Tibial nerve (tissue), 3 donors: ENCODE data around the gene RPS19.

ENCODE experiments used
- POLR2A ChIP-seq, 2 donors: fragments of 450-650 bp; IDR thresholded peaks; one replicate each; pipeline ENCODE4 v1.6.1; 2017; ENCODE audit warnings: antibody characterized with exemption in 2 of 2, mild to moderate bottlenecking in 2 of 2, moderate library complexity in 2 of 2
- TF ChIP-seq, protein P1 (sequence below), 5 experiments: fragments of 200-600 bp in 3 of 5; fragments of 450-650 bp in 2 of 5; sonication (generic) in 3 of 5; IDR thresholded peaks; one replicate each; pipeline ENCODE4 v1.5.1; 2016 to 2019; ENCODE audit warnings: antibody characterized with exemption in 5 of 5, mild to moderate bottlenecking in 3 of 5, moderate library complexity in 2 of 5

DNA sequence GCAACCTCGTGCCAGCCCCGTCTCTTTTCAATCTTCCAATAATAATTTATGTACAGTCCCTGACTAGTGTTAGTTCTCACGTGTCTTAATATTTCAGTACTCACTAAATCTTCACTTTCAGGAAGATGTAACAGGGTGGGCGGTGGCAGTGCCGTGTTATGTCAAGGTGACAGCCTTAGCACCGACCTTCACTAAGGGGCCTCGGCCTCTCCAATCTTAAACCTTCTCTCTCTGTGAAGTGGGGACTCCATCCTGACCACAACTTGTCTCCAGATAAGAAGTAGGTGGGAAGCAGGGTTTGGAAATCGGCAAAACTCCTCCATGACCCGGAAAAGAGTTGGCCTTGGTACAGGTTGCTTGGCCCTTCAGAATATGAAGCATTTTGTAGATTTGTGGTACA is 1.8 kb downstream of the RPS19 start:
- no peak for TF ChIP-seq POLR2A (IDR thresholded peaks at IDR 0.05)
- TF ChIP-seq, protein P1, sequence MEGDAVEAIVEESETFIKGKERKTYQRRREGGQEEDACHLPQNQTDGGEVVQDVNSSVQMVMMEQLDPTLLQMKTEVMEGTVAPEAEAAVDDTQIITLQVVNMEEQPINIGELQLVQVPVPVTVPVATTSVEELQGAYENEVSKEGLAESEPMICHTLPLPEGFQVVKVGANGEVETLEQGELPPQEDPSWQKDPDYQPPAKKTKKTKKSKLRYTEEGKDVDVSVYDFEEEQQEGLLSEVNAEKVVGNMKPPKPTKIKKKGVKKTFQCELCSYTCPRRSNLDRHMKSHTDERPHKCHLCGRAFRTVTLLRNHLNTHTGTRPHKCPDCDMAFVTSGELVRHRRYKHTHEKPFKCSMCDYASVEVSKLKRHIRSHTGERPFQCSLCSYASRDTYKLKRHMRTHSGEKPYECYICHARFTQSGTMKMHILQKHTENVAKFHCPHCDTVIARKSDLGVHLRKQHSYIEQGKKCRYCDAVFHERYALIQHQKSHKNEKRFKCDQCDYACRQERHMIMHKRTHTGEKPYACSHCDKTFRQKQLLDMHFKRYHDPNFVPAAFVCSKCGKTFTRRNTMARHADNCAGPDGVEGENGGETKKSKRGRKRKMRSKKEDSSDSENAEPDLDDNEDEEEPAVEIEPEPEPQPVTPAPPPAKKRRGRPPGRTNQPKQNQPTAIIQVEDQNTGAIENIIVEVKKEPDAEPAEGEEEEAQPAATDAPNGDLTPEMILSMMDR (IDR thresholded peaks at IDR 0.05), result no peak
